HepG2 (cell line): Measurements from ENCODE around the gene CKB. TPM values are rescaled to one million over a fixed set of nuclear protein-coding genes. Genes with fewer than 3 reads are reported as not detected.

Experiments used
- ATAC-seq: fragments of 200-7000 bp; cut with Tn5 transposase; 3 replicates; pipeline ENCODE4 v1.9.1; 2020; ENCODE audit warnings: mild to moderate bottlenecking, moderate library complexity
- BruUV-seq: library from RNA; stranded (reverse); fragments of 400-500 nt; replicated peaks from 2 replicates; lab custom pipeline; 2021; lab: Mats Ljungman, UMichigan
- CTCF ChIA-PET: fragments of 300-600 bp; formaldehyde crosslinking; extraction: SDS; loops from one replicate; lab custom pipeline; 2021; ENCODE audit warnings: low total read pairs, inconsistent platforms, low intra/inter-chr PET ratio; lab: Yijun Ruan, JAX
- POLR2A ChIA-PET: fragments of 350-600 bp; sonication (Branson Sonifier 250); formaldehyde crosslinking; loops from one replicate; lab custom pipeline; 2020; ENCODE audit warnings: antibody characterized with exemption, inconsistent platforms; lab: Yijun Ruan, JAX
- DNase-seq: peaks from one replicate; pipeline ENCODE4 v3.0.0-alpha.2; 2015; ENCODE audit warnings: low spot score
- FAIRE-seq: peaks from 3 replicates; lab custom pipeline; 2011; peaks lifted over from hg19 to GRCh38; lab: Jason Lieb, UNC
- H2AFZ ChIP-seq: one replicate; pipeline ENCODE4 v1.6.1; 2011; ENCODE audit warnings: low read length, inconsistent platforms
- H3K27ac ChIP-seq: fragments of 300-600 bp; 3 replicates; pipeline ENCODE4 v1.8.0; 2011; ENCODE audit warnings: mixed run types, mild to moderate bottlenecking, mixed read lengths, low read length, inconsistent platforms; ENCODE audit not compliant: insufficient read depth; ENCODE audit errors: extremely low read length
- H3K27me3 ChIP-seq, 2 experiments: fragments of 200-600 bp in 1 of 2; 2 replicates in 1 of 2; 3 replicates in 1 of 2; pipeline versions ENCODE4 v1.6.0 to v1.8.0; 2011; ENCODE audit warnings: low read length in 2 of 2, mild to moderate bottlenecking in 2 of 2, moderate library complexity in 2 of 2, inconsistent platforms in 1 of 2; ENCODE audit not compliant: insufficient read depth in 2 of 2, control insufficient read depth in 1 of 2
- H3K36me3 ChIP-seq, 2 experiments: fragments of 200-600 bp in 1 of 2; replicated peaks in 1 of 2; 2 replicates in 1 of 2; 3 replicates in 1 of 2; pipeline versions ENCODE4 v1.5.1 to v1.8.0; 2011; ENCODE audit warnings: low read length in 2 of 2, inconsistent platforms in 1 of 2; ENCODE audit not compliant: insufficient read depth in 2 of 2, control insufficient read depth in 1 of 2
- H3K4me1 ChIP-seq: 2 replicates; pipeline ENCODE4 v1.5.1; 2012; ENCODE audit warnings: low read length, inconsistent platforms; ENCODE audit not compliant: insufficient read depth
- H3K4me2 ChIP-seq: 2 replicates; pipeline ENCODE4 v1.6.0; 2011; ENCODE audit warnings: low read depth, low read length, inconsistent platforms
- H3K4me3 ChIP-seq, 3 experiments: fragments of 200-600 bp in 1 of 3; sonication (generic), shearing (Covaris generic) in 1 of 3; replicated peaks in 1 of 3; 2 replicates each; pipeline ENCODE4 v1.5.1; 2011 to 2016; ENCODE audit warnings: low read length in 3 of 3, inconsistent platforms in 2 of 3, low read depth in 2 of 3, mild to moderate bottlenecking in 2 of 3, control low read depth in 1 of 3, mixed read lengths in 1 of 3; ENCODE audit not compliant: insufficient read depth in 1 of 3
- H3K79me2 ChIP-seq: one replicate; pipeline ENCODE4 v1.6.1; 2011; ENCODE audit warnings: low read length, inconsistent platforms; ENCODE audit not compliant: insufficient read depth
- H3K9ac ChIP-seq: 2 replicates; pipeline ENCODE4 v1.6.0; 2011; ENCODE audit warnings: mild to moderate bottlenecking, low read depth, low read length, inconsistent platforms; ENCODE audit not compliant: insufficient read depth
- H3K9me3 ChIP-seq: 2 replicates; pipeline ENCODE4 v1.5.1; 2012; ENCODE audit warnings: mild to moderate bottlenecking, low read length
- H4K20me1 ChIP-seq: 2 replicates; pipeline ENCODE4 v1.6.0; 2011; ENCODE audit warnings: inconsistent platforms, mild to moderate bottlenecking, low read length, moderate library complexity; ENCODE audit not compliant: insufficient read depth
- CBX5 ChIP-seq: sonication (generic); formaldehyde crosslinking; IDR thresholded peaks from 2 replicates; pipeline ENCODE4 v1.4.0; 2020; ENCODE audit warnings: missing genetic modification reagents, borderline replicate concordance
- CCDC6 ChIP-seq: sonication (generic); formaldehyde crosslinking; IDR thresholded peaks from 2 replicates; pipeline ENCODE4 v1.8.1; 2022; ENCODE audit warnings: mild to moderate bottlenecking, missing genetic modification reagents, moderate library complexity
- E2F5 ChIP-seq: sonication (generic); formaldehyde crosslinking; conservative IDR thresholded peaks from 2 replicates; pipeline ENCODE4 v1.4.0; 2020; ENCODE audit warnings: missing genetic modification reagents
- EP300 ChIP-seq, 3 experiments: sonication (generic) in 1 of 3; formaldehyde crosslinking in 1 of 3; IDR thresholded peaks; 2 replicates each; pipeline versions ENCODE4 v1.5.1 to v1.6.1; 2011 to 2020; ENCODE audit warnings: low read depth in 2 of 3, low read length in 2 of 3, borderline replicate concordance in 1 of 3, improper control_type of control experiment in 1 of 3, mild to moderate bottlenecking in 1 of 3, missing genetic modification reagents in 1 of 3, moderate library complexity in 1 of 3
- KAT8 ChIP-seq: IDR thresholded peaks from 2 replicates; pipeline ENCODE4 v1.6.1; 2016; ENCODE audit warnings: missing genetic modification reagents, missing compliant biosample characterization
- KDM2A ChIP-seq: sonication (generic); formaldehyde crosslinking; IDR thresholded peaks from 2 replicates; pipeline ENCODE4 v1.4.0; 2020; ENCODE audit warnings: low read depth, missing genetic modification reagents, borderline replicate concordance
- KLF16 ChIP-seq, 2 experiments: sonication (generic) in 1 of 2; formaldehyde crosslinking in 1 of 2; IDR thresholded peaks; 2 replicates each; pipeline versions ENCODE4 v1.6.1 to v1.8.0; 2016 to 2023; ENCODE audit warnings: missing genetic modification reagents in 2 of 2, missing compliant biosample characterization in 1 of 2
- MBNL3 ChIP-seq: fragments of 250-450 bp; sonication (Bioruptor Pico); conservative IDR thresholded peaks from 2 replicates; pipeline ENCODE4 v1.8.0; 2022; ENCODE audit warnings: mild to moderate bottlenecking, inconsistent platforms
- NR2F1 ChIP-seq, 2 experiments: fragments of 450-650 bp in 1 of 2; formaldehyde crosslinking in 1 of 2; IDR thresholded peaks; 2 replicates each; pipeline versions ENCODE4 v1.5.0 to v1.6.1; 2016 to 2020; ENCODE audit warnings: mild to moderate bottlenecking in 1 of 2, missing compliant biosample characterization in 1 of 2, missing genetic modification reagents in 1 of 2, moderate library complexity in 1 of 2
- PHF20 ChIP-seq: sonication (generic); formaldehyde crosslinking; IDR thresholded peaks from 2 replicates; pipeline ENCODE4 v1.5.0; 2020; ENCODE audit warnings: mild to moderate bottlenecking, missing genetic modification reagents
- PHF21A ChIP-seq: sonication (generic); formaldehyde crosslinking; IDR thresholded peaks from 2 replicates; pipeline ENCODE4 v1.5.0; 2020; ENCODE audit warnings: mild to moderate bottlenecking, missing genetic modification reagents
- TIGD3 ChIP-seq: sonication (generic); formaldehyde crosslinking; IDR thresholded peaks from 2 replicates; pipeline ENCODE4 v1.5.1; 2020; ENCODE audit warnings: mild to moderate bottlenecking, missing genetic modification reagents, borderline replicate concordance
- ZMAT3 ChIP-seq: sonication (generic); formaldehyde crosslinking; conservative IDR thresholded peaks from 2 replicates; pipeline ENCODE4 v1.7.0; 2021; ENCODE audit warnings: missing genetic modification reagents
- ZNF282 ChIP-seq: fragments of 450-650 bp; IDR thresholded peaks from 2 replicates; pipeline ENCODE4 v1.6.1; 2018; ENCODE audit not compliant: partially characterized antibody
- ZNF331 ChIP-seq: sonication (generic); formaldehyde crosslinking; IDR thresholded peaks from 2 replicates; pipeline ENCODE4 v1.4.0; 2020; ENCODE audit warnings: missing genetic modification reagents
- ZNF431 ChIP-seq: sonication (generic); formaldehyde crosslinking; IDR thresholded peaks from 2 replicates; pipeline ENCODE4 v1.9.0; 2022; ENCODE audit warnings: missing genetic modification reagents, low read depth, mild to moderate bottlenecking, borderline replicate concordance
- ZNF563 ChIP-seq: sonication (generic); formaldehyde crosslinking; IDR thresholded peaks from 2 replicates; pipeline ENCODE4 v1.8.0; 2022; ENCODE audit warnings: mild to moderate bottlenecking, moderate library complexity, missing genetic modification reagents
- WGBS: methylation state at CpG from one replicate; pipeline ENCODE4 v1.1.6; 2017; ENCODE audit warnings: low lambda C conversion rate; 5-methylcytosine and 5-hydroxymethylcytosine counted together
- in situ Hi-C: cut with HindIII; loops from 2 replicates; pipeline ENCODE4 v1.10.0; 2017; ENCODE audit warnings: low pct_unique_long_range_greater_than_20kb; ENCODE audit not compliant: extremely low pct_ligation_motif_present
- intact Hi-C: fragments of 100-400 bp; cut with micrococcal nuclease; formaldehyde crosslinking; loops from one replicate; pipeline ENCODE4 v1.10.0; 2022; ENCODE audit not compliant: unreplicated experiment
- polyA plus RNA-seq, 8 experiments: library from polyadenylated mRNA; depleted of rRNA in 3 of 8; stranded (reverse) in 7 of 8; unstranded in 1 of 8; fragments of >200 nt; fragmentation: Illumina TruSeq in 4 of 8; extraction: Trizol in 4 of 8; gene quantifications; 2 replicates each; pipeline versions ENCODE4 v1.2.1 to v1.2.3, GENCODE V29; 2011 to 2016; ENCODE audit warnings: low read depth in 4 of 8, missing spikeins in 1 of 8, mixed read lengths in 1 of 8; ENCODE audit not compliant: insufficient read depth in 1 of 8
- total RNA-seq, 5 experiments: library from RNA; depleted of rRNA; stranded (reverse); fragments of >200 nt; fragmentation: Illumina TruSeq; extraction: Trizol; gene quantifications; 2 replicates each; pipeline ENCODE4 v1.2.3, GENCODE V29; 2016; ENCODE audit warnings: low read depth in 1 of 5

Gene CKB
- total and polyA plus RNA-seq, 2 of the 13 experiments (the other 11 are each of a cell fraction or from before 2014, with no cell fraction given): 82.3 to 217 TPM

DNA sequence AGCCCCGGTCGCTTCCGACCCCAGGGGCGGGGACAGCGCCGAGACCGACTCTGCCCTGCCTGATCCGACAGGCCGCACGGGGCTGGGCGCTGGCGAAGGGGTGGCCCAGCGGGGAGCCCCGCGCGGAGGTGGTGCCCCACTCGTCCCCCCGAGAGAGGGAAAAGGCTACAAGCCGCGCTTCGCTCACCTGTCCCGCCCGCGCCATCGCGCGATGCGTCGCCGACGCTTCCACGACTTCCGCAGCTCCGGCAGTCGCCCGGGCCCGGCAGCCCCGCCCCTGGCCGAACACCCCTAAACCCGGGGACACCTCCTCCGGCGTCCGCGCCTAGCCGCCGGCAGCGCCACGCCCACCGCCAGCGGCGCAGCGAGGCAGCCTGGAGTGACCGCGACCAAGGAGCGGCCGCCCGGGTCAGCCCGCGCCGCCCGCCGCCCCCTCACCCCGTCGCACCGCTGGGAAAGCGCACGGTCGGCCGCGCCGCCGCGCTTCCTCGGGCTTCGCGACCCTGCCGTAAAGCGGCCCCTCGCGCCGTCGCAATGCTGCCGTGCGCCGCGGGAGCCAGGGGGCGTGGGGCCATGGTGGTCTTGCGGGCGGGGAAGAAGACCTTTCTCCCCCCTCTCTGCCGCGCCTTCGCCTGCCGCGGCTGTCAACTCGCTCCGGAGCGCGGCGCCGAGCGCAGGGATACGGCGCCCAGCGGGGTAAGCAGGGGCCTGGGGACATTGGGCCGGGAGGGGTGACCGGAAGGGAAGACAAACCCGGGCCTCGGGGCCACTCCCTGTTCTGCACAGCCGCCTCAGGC is 40.0 kb upstream of the CKB start, which contains the start of the genes BAG5 and COA8:
TSS of gene BAG5 (minus strand) at position 229 of the 797 bp plus-strand sequence. CDS start 1,493 bp downstream, outside the sequence.
TSS of gene COA8 (plus strand) at position 532 of the 797 bp plus-strand sequence. CDS start at position 574, 42 bp downstream.
- H3K9me3 ChIP-seq: no peaks in the 10 kb centered on the region
- ATAC-seq: peak; percentile 83
- BruUV-seq: no TSS peak
- H3K4me1 ChIP-seq: peaks cover 48% of the 10 kb centered on the region
- ChIA-PET POLR2A (interaction anchor here (1.5 to 2.3 kb wide), 4 partner anchors 13 to 66 kb away, joined by 6 to 12 read pairs (median 8); partner anchors contain the start of genes KLC1 and TRMT61A), CTCF (no interaction called here)
- H3K4me3 ChIP-seq: peak within 1 kb of the TSS; percentile 81 to 100 (median 92)
- H3K9ac ChIP-seq: peak within 1 kb of the TSS; percentile 91
- peaks cover 76% of the 10 kb centered on the region for H3K79me2 ChIP-seq
- no CpG with 5 or more reads among the region's 109 CpGs for WGBS
- DNase-seq: peak; percentile 68
- no peak for FAIRE-seq
- H3K27ac ChIP-seq: peak within 1 kb of the TSS; percentile 88
- H4K20me1 ChIP-seq: peaks cover 14% of the 10 kb centered on the region; the same call in 1 of the 2 replicates
- peak within 1 kb of the TSS; percentile 19 for H2AFZ ChIP-seq
- peak within 1 kb of the TSS; percentile 83 for H3K4me2 ChIP-seq
- peaks cover 8 to 26% of the 10 kb centered on the region in 2 experiments; a peak in 3 of 5 replicates for H3K36me3 ChIP-seq
- in situ Hi-C loops: no loop called here
- H3K27me3 ChIP-seq: peaks cover 0 to 3% of the 10 kb centered on the region in 2 experiments; a peak in 1 of 5 replicates
- intact Hi-C loops: no loop called here
- TF ChIP-seq ZNF282 (no peak), ZNF431 (CRISPR knock-in tag) (0 out of 2 replicates have a peak, but pooled peaks have one; percentile 34), EP300 (IDR thresholded peaks at IDR 0.05; ENCODE audit: low read depth in 2 of 2, low read length in 2 of 2) (0 out of 4 replicates have a peak, but pooled peaks of 1 of the 2 experiments have one; percentile 12), EP300 (CRISPR knock-in tag; IDR thresholded peaks at IDR 0.05; ENCODE audit: borderline replicate concordance) (0 out of 2 replicates have a peak, but pooled peaks have one; percentile 18), PHF21A (CRISPR knock-in tag) (no peak), E2F5 (CRISPR knock-in tag) (peak; percentile 18; the same call in 1 of the 2 replicates), KLF16 (CRISPR knock-in tag; IDR thresholded peaks at IDR 0.05) (peak in 1 of 2 experiments; percentile 62; a peak in 1 of 4 replicates), TIGD3 (CRISPR knock-in tag) (no peak), NR2F1 (CRISPR knock-in tag; IDR thresholded peaks at IDR 0.05) (no peak), KDM2A (CRISPR knock-in tag) (peak; percentile 96), ZMAT3 (CRISPR knock-in tag) (0 out of 2 replicates have a peak, but pooled peaks have one; percentile 42), ZNF331 (CRISPR knock-in tag) (no peak), CBX5 (CRISPR knock-in tag) (0 out of 2 replicates have a peak, but pooled peaks have one; percentile 46), KAT8 (peak; percentile 93), ZNF563 (peak; percentile 89), CCDC6 (CRISPR knock-in tag) (0 out of 2 replicates have a peak, but pooled peaks have one; percentile 78), MBNL3 (CRISPR knock-in tag) (no peak), PHF20 (peak; percentile 86)
